GM12891 (cell line): Measurements from ENCODE around the gene PTPN14.

Experiments
- POLR2A ChIP-seq: IDR thresholded peaks from 2 replicates; pipeline ENCODE4 v1.6.1; 2011; ENCODE audit warnings: low read depth, low read length, control low read depth
- TAF1 ChIP-seq: IDR thresholded peaks from 2 replicates; pipeline ENCODE4 v1.6.1; 2011; ENCODE audit warnings: low read depth, low read length, control low read depth

GRCh38 chr1:214464445-214465287 is 86.7 kb downstream of the PTPN14 start:
- no peak for TF ChIP-seq TAF1
- TF ChIP-seq POLR2A: no peak
